Suprapubic skin (tissue), 4 donors: ENCODE results near the gene NRXN3. TPM values are rescaled to one million over a fixed set of nuclear protein-coding genes. Genes with fewer than 3 reads are reported as not detected.

Experiments used
- DNase-seq, 2 donors: peaks; one replicate each; pipeline ENCODE4 v3.0.0-alpha.2; 2019; ENCODE audit warnings: low spot score in 2 of 2
- H3K27ac ChIP-seq: fragments of 200-600 bp; sonication (generic); one replicate; pipeline ENCODE4 v1.5.1; 2019
- H3K27me3 ChIP-seq: fragments of 200-600 bp; sonication (generic); one replicate; pipeline ENCODE4 v1.5.1; 2019
- H3K36me3 ChIP-seq: fragments of 200-600 bp; sonication (generic); one replicate; pipeline ENCODE4 v1.5.1; 2019
- H3K4me1 ChIP-seq: fragments of 200-600 bp; sonication (generic); one replicate; pipeline ENCODE4 v1.5.1; 2019
- H3K4me3 ChIP-seq: fragments of 200-600 bp; sonication (generic); one replicate; pipeline ENCODE4 v1.5.1; 2019; ENCODE audit warnings: mild to moderate bottlenecking
- H3K9me3 ChIP-seq: fragments of 200-600 bp; sonication (generic); one replicate; pipeline ENCODE4 v1.5.1; 2019
- CTCF ChIP-seq, 2 donors: fragments of 200-600 bp in 1 of 2; fragments of 450-650 bp in 1 of 2; sonication (generic) in 1 of 2; IDR thresholded peaks; one replicate each; pipeline ENCODE4 v1.5.1; 2016 to 2019; ENCODE audit warnings: antibody characterized with exemption in 2 of 2, mild to moderate bottlenecking in 1 of 2, moderate library complexity in 1 of 2
- EP300 ChIP-seq: sonication (generic); formaldehyde crosslinking; IDR thresholded peaks from one replicate; pipeline ENCODE4 v1.6.1; 2017; ENCODE audit warnings: antibody characterized with exemption
- POLR2A ChIP-seq, 2 donors: fragments of 450-650 bp; IDR thresholded peaks; one replicate each; pipeline ENCODE4 v1.6.1; 2017; ENCODE audit warnings: antibody characterized with exemption in 2 of 2, mild to moderate bottlenecking in 2 of 2, moderate library complexity in 2 of 2
- POLR2AphosphoS5 ChIP-seq, 3 donors: sonication (generic); formaldehyde crosslinking; IDR thresholded peaks; one replicate each; pipeline ENCODE4 v1.6.1; 2017; ENCODE audit warnings: antibody characterized with exemption in 3 of 3
- WGBS: methylation state at CpG from one replicate; pipeline ENCODE4 v1.1.5; 2018; 5-methylcytosine and 5-hydroxymethylcytosine counted together
- total RNA-seq, 4 donors: library from RNA; depleted of rRNA; stranded (reverse); fragments of >200 nt; gene quantifications; one replicate each; pipeline ENCODE4 v1.1.0, GENCODE V29; 2016

NRXN3 gene
- total RNA-seq, 4 donors from 2014 or later, result 0.79 to 4.3 (median 3.3) TPM

GRCh38 chr14:78181270-78181669, 11.1 kb downstream of the NRXN3 start:
- TF ChIP-seq CTCF (IDR thresholded peaks at IDR 0.05), result no peak
- TF ChIP-seq POLR2A (IDR thresholded peaks at IDR 0.05), result no peak
- no peak for TF ChIP-seq EP300
- no peak for TF ChIP-seq POLR2AphosphoS5 (IDR thresholded peaks at IDR 0.05)
- no peaks in the 10 kb centered on the region for H3K4me1 ChIP-seq
- no peak overlapping the region for H3K4me3 ChIP-seq
- peaks cover 7% of the 10 kb centered on the region for H3K27me3 ChIP-seq
- WGBS, result 62% methylated on average over 3 of the region's 3 CpGs
- H3K36me3 ChIP-seq, result no peaks in the 10 kb centered on the region
- H3K27ac ChIP-seq, result no peak overlapping the region
- DNase-seq, result no peak
- H3K9me3 ChIP-seq, result no peaks in the 10 kb centered on the region

GRCh38 chr14:78182722-78183121, 12.5 kb downstream of the NRXN3 start:
- TF ChIP-seq CTCF (IDR thresholded peaks at IDR 0.05) (no peak), POLR2AphosphoS5 (IDR thresholded peaks at IDR 0.05) (no peak), POLR2A (IDR thresholded peaks at IDR 0.05) (no peak), EP300 (no peak)
- Histone ChIP-seq H3K27me3 (peaks cover 7% of the 10 kb centered on the region), H3K4me3 (no peak overlapping the region), H3K36me3 (no peaks in the 10 kb centered on the region), H3K4me1 (no peaks in the 10 kb centered on the region), H3K9me3 (no peaks in the 10 kb centered on the region), H3K27ac (no peak overlapping the region)
- 80% methylated on average over 7 of the region's 7 CpGs for WGBS
- no peak for DNase-seq

GRCh38 chr14:78184157-78184556, 14.0 kb downstream of the NRXN3 start:
- no peak for TF ChIP-seq EP300
- no peak for TF ChIP-seq CTCF (IDR thresholded peaks at IDR 0.05)
- no peak for TF ChIP-seq POLR2AphosphoS5 (IDR thresholded peaks at IDR 0.05)
- no peak for TF ChIP-seq POLR2A (IDR thresholded peaks at IDR 0.05)
- Histone ChIP-seq H3K4me1 (no peaks in the 10 kb centered on the region), H3K9me3 (no peaks in the 10 kb centered on the region), H3K27me3 (peaks cover 7% of the 10 kb centered on the region), H3K4me3 (no peak overlapping the region), H3K27ac (no peak overlapping the region), H3K36me3 (no peaks in the 10 kb centered on the region)
- 90% methylated on average over 5 of the region's 5 CpGs for WGBS
- no peak for DNase-seq

DNA sequence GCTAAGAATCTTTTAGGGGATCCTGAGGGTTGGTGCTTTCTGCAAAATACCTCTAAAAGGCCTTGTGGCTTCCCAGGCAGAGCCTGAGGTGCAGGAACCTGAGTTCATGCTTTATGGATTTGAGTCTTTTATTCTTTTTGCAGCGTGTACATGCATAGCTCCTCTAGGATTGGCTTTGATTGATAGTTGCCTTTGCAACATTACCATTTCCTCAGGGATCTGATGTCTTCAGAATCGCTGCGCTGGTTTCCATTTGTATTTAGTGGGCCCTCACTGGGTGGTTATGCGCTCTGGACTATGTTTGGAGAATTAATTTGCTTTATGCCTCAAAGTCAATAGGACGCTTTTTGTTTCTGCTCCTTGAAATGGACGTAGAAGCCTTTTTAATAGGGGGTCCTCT, 16.1 kb downstream of the NRXN3 start:
- WGBS, result 85% methylated on average over 6 of the region's 6 CpGs
- DNase-seq, result no peak

DNA sequence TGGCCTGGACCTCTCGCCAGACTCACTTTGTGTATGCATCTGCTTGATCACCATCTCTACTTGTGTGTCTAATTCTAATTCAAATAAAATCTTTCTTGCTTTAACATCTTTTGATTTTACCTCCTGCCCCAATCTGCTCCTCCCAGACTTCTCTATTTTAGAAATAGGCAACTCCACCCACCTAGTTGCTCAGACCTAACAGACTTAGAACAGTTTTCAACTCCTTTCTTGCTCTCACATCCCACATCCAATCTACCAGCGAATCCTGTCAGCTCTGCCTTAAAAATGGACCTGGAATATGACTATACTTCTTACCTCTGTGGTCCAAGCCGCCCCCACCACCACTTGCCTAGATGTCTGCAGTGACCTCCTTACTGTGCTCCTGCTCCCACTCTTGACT, 18.7 kb downstream of the NRXN3 start:
- Histone ChIP-seq H3K27ac (no peak overlapping the region), H3K4me1 (no peaks in the 10 kb centered on the region), H3K27me3 (peaks cover 7% of the 10 kb centered on the region), H3K36me3 (no peaks in the 10 kb centered on the region), H3K4me3 (no peak overlapping the region), H3K9me3 (no peaks in the 10 kb centered on the region)
- TF ChIP-seq POLR2A (IDR thresholded peaks at IDR 0.05), result no peak
- TF ChIP-seq POLR2AphosphoS5 (IDR thresholded peaks at IDR 0.05), result no peak
- no peak for TF ChIP-seq CTCF (IDR thresholded peaks at IDR 0.05)
- no peak for TF ChIP-seq EP300
- no peak for DNase-seq
- WGBS, result 89% methylated on average over 3 of the region's 3 CpGs

More for the DNA sequence above, 16.1 kb downstream of the NRXN3 start:
- no peaks in the 10 kb centered on the region for H3K36me3 ChIP-seq
- no peak overlapping the region for H3K4me3 ChIP-seq
- H3K27me3 ChIP-seq, result peaks cover 7% of the 10 kb centered on the region
- no peak overlapping the region for H3K27ac ChIP-seq
- H3K4me1 ChIP-seq, result no peaks in the 10 kb centered on the region
- no peaks in the 10 kb centered on the region for H3K9me3 ChIP-seq
- TF ChIP-seq CTCF (IDR thresholded peaks at IDR 0.05), result no peak
- TF ChIP-seq POLR2AphosphoS5 (IDR thresholded peaks at IDR 0.05), result no peak
- TF ChIP-seq POLR2A (IDR thresholded peaks at IDR 0.05), result no peak
- TF ChIP-seq EP300, result no peak
